HG03378 (cell line): ENCODE results near the gene SLC2A4.
A peak's percentile ranks its signal among the peaks of the same experiment; 100 is the strongest.

Experiments used
- ATAC-seq: cut with Tn5 transposase; IDR thresholded peaks from one replicate; pipeline ENCODE4 v1.9.1; 2021; ENCODE audit warnings: mild to moderate bottlenecking, moderate library complexity; ENCODE audit not compliant: unreplicated experiment

SLC2A4 gene

DNA sequence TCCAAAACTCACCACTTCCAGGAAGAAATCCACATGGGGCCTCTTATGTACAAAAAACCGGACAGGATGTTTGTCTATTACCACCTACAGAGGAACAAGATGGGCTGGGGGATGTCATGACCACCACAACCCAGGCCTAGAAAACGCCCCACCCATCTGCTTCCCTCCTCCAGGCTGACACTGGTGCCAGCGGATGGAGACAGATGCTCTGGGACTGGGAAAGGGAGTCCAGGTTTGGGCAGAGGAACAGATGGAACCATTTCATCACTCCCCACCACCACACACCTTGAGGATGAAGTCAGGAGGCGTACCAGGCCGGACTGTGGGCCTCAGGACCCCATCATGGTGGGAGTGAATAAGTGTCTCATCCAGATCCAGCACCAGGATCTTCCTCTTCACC is 34.7 kb upstream of the SLC2A4 start:
- ATAC-seq: no peak

DNA sequence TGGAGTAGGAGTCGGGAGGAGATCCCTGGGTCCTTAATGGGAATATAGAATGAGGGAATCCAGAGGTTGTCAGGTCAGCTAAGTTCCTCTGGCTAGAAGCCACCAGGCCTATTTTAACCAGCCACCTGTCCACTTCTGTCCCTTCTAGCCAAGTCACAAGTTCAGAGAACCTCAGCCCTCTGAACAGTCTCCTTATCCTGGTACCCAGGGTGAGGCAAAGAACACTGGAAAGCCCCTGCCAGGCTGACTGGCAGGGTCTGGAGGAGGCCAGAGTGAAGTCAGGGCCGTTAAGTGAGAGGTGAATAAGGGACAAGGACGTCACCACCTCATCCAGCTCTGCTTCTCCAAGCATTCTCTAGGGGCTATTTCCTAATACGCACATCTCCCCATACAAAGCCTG is 32.7 kb upstream of the SLC2A4 start:
- ATAC-seq: no peak

DNA sequence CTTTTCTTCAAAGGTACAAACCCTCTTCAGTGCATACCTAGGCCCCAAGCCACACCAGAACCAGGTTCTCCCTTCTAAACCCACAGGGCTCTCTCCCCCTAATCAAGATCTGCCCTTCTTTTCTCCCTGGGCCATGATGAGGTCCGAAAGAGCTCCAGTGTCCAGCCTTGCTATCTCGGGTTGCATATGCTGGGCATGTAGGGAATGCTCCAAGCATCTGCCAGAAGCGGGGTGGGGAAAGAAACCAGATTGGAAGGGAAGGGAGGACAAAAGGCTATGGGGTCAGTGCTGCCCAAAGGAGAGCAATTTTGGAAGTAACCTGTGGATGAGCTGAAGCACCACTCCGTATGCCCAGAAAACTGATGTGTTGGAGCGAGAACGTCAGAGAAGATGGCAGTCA is 32.3 kb upstream of the SLC2A4 start:
- no peak for ATAC-seq

DNA sequence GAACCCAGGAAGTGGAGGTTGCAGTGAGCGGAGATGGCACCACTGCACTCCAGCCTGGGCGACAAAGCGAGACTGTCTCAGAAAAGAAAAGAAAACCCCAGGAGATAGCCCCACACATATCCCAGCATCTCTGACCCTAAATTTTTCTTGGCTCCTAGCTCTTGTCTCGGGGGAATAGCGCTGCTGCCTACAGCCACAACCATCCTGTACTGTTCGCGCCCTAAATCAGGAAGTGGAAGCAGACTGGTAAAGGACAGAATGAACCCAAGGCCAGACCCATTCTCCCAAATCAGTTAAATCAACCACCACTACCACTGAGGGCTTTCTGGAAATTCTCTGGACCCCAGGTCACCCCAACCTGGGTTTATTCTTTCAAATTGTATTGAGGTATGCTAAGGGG is 31.7 kb upstream of the SLC2A4 start:
- ATAC-seq: no peak

DNA sequence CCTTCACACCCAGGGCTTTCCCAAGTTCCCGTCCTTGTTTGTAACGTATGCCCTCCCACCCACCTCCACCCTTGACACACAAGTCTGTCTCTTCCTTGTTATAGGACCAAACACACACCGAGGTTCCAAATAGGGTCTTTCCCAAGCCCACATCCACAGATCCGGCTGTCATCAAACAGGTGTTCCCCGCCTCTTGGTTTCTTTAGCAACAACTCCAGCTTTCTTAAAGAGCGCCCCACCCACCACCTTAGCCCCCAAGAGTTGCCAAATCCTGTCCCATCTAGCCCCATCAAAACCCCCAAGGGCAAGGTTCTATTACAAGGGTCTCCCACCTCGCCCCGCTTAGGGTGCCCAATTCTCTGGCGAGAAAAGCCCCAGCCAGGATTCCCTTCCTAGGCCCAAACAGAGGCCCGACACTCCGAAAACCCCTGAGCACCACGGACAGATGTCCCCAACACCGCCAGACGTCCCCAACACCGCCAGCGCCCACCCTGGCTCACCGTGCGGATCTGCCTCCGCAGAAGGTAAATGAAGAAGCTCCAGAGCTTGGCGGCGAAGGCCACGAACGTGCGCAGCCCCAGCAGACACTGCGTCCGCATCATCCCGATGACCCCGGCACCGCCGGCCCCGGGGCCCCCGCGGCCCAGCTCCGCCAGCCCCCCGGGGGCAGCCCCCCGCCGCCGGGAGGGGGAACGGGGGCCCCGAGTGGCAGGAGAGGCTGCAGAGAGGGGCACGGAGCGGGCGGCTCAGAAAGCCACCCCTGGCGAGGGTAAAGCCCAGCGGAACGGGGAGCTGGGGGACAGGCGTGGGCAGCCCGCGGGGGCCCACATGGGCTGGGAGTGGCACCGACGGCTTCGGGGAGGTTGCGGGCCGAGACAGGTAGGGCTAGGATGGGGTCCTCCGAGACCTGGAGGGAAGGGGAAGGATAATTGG is 30.6 kb upstream of the SLC2A4 start:
- ATAC-seq: no peak

DNA sequence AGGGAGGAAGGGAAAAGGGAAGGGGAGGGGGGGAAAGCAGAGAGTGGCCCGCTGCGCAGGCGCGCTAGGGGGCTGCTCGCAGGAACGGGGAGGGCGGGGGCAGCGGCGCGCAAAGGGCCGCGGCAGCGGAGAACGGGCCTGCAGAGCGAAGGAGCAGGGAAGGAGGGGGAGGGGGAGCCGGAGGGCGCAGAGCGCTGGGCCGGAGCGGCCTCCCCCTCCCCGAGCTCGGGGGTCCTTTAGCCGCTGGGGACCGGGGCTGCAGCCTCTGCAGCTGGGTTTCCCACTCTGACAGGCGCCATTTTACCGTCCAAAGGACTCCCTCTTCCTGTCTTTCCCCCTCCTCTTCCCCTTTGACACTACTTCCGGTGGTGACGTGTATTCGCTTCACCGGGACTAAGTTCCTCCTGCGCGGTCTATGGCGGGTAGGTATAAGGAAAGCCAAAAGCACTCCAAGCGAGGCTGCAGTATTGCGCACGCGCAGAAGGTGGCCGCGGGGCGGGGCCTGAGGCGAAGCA is 29.8 kb upstream of the SLC2A4 start, which contains the start of gene CTDNEP1:
TSS of gene CTDNEP1 (minus strand) at position 74 of the 515 bp plus-strand sequence. CDS start 438 bp downstream, outside the sequence.
- peak; percentile 80 for ATAC-seq

DNA sequence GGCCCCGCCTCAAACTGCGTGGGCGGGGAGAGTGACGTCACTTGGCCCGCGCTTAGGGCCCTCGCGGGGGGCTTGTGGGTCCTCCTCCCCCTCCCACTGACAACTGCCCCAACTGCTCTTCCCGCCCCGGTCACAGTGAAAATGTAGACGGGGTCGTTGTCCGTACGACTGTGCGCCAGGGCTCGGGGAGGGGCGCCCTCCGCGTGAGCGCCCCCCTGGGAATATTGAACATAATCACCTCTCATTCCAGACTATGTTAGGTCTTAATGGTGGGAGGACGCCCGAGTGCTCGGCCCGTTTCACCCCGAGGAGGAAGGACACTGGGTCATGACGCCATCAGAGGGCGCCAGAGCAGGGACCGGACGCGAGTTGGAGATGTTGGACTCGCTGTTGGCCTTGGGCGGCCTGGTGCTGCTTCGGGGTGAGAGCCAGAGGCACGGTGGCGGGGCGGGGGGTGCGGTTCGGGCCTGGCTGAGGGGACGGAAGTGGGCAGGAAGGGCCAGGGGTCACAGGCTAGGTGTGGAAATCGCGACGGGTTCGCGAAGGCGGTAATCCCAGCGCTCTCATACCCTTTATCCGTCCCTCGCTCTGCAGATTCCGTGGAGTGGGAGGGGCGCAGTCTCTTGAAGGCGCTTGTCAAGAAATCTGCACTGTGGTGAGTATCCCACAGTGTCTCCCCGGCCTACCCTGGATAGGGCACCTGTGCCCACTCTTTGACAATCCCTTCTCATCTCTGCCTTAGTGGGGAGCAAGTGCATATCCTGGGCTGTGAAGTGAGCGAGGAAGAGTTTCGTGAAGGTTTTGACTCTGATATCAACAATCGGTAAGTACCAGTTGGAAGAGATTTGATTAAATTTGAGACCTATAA is 29.1 kb upstream of the SLC2A4 start, which contains the start of gene ELP5:
TSS of gene ELP5 (plus strand) at position 40 of the 868 bp plus-strand sequence. CDS start at position 376, 336 bp downstream.
- peak; percentile 44 for ATAC-seq

DNA sequence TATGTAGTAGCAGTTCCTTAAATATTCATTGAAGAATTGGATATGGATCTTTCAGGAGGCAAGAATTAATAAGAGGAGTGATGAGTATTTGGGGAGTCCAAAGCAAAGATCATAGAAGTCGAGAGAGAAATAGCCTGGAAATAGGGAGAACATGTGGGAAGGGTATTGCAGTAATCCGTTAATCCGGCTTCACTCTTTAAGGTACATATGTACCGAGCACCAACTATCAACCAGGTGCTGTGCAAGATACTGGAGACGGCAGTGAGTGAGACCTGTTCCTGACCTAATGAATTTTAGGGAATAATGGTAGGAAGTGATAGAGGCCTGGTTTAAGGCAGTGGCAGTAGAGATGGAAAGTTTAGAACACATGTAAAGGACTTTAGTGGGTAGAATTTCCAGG is 28.4 kb upstream of the SLC2A4 start:
- no peak for ATAC-seq

DNA sequence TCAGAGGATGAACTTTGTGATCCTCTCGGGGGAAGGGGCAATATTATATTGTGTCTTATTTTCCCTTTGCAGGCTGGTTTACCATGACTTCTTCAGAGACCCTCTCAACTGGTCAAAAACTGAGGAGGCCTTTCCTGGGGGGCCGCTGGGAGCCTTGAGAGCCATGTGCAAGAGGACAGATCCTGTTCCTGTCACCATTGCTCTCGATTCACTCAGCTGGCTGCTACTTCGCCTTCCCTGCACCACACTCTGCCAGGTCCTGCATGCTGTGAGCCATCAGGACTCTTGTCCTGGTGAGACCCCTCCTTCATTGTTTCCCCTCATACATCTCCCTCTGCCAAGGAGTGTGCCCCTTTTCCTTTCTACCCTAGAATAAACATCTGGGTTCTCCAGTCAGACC is 27.0 kb upstream of the SLC2A4 start:
- ATAC-seq: no peak

DNA sequence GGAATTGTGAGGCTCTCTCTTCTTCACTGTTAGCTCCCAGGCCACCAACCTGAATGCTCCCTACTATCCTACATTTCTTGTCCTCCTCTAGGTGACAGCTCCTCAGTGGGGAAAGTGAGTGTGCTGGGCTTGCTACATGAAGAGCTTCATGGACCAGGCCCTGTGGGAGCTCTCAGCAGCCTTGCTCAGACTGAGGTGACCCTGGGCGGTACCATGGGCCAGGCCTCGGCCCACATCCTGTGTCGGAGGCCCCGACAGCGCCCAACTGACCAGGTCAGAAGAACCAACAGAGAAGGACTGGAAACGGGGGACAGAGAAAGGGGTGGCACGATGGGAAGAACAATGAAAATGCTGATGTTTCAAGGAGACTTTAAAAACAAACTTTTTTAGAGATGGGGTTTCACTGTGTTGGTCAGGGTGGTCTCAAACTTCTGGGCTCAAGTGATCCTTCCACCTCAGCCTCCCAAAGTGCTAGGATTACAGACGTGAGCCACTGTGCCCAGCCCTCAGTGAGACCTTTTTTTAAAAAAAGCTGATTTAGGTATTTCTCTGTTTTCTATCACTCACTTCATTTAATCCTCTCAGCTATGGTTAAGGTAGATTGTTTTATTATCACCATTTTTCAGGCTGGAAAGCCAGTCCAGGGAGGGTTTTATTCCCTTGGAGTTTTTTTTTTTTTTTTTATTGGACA is 24.6 kb upstream of the SLC2A4 start:
- ATAC-seq: no peak

DNA sequence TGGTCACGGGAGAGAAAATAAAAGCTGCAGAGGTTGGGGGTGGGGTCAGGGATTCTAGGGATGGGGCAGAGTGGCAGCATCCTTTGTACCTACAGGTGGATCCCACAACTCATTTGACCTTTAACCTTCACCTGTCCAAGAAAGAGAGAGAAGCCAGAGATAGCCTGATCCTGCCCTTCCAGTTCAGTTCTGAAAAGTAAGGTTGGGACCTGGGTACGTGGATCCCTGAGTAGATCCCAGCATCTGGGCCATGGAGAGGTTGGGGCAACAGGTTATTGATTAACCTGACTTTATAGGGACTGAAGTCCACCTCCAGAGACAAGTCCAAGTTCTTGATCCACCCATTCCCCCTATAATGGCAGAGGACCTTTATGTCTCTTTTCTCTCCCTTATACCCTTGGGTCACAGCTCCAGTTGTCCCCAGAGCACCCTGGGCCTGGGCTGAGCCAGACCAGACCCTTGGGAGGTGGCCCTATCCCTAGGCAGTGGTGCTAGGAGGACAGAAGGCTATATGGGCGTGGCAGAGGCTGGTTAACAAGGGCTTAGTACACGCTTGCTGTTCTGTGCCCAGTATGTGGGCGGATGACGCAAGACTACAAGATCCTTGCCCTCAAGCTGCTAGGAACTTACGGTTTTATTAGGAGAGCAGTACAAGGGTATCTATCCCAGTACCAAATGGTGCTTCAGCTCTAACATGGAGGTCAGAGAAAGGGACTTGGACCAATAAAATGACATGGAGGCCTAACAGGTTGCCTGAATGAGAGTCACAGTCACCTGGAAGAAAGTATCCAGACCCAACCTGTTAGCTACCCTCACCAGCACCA is 22.6 kb upstream of the SLC2A4 start:
- no peak for ATAC-seq

DNA sequence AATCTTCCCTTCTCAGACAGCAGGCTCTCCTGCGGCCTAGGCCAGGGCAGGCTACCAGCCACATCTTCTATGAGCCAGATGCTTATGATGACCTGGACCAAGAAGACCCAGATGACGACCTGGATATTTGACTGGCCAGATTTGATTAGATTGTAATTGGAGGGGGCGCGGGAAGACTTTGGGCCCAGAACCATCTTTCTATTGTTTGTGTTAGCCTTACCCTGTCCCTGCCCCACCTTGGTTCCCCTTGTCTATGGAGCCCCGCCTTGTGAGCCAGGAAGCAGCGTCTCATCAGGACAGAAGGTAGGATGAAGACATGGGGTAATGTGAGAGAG is 22.0 kb upstream of the SLC2A4 start:
- no peak for ATAC-seq

DNA sequence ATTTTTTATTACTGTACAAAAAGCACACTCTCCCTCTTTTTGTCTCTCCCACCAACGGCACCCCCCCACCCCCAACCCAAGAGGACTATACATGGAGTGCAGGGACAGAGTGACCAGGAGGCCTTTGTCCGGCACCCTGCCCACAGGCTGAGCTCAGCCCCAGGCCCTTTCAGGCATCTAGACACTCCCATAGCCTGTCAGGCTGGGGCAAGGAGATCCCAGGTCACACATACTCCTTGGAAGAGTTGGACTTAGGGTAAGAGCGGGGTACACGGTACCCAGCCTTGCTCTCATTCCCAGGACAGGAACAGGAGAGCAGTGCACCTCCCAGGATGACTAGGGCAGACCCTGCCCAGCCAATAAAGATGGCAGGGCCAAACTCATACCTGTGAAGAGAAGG is 21.4 kb upstream of the SLC2A4 start:
- no peak for ATAC-seq

DNA sequence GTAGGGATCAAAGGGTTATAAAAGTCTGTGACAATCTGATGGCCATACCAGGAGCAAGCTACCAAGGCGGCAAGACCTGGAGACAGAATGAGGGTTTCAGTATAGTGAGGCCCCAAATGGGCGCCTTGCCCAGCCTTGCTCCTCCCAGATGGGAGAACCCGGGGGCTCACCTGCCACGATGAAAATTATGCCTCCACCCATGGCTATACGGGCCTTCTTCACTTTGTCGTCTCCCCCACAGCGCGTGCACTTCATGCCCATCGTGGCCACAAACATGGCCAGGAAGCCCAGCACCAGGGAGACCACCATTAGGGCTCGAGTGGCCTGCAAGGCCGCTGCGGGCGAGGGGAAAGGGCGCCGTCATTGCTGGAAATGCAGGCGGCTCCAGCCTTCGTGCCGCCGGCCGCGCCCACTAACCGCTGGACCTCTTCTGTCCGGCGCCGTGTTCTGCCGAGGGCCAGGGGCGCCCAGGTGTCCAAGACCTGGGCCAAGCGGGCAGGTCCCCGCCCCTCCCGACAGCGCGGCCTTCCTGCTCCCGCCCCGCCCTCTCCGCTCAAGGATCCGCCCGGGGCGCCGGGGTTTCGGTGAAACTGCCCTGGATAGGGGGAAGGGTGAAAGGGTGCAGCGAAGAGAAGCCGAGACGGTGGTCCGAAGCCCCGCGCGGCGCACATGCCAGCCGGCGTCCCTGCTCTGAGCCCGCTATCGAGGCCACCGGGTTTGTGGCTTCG is 20.7 kb upstream of the SLC2A4 start:
- ATAC-seq: no peak

DNA sequence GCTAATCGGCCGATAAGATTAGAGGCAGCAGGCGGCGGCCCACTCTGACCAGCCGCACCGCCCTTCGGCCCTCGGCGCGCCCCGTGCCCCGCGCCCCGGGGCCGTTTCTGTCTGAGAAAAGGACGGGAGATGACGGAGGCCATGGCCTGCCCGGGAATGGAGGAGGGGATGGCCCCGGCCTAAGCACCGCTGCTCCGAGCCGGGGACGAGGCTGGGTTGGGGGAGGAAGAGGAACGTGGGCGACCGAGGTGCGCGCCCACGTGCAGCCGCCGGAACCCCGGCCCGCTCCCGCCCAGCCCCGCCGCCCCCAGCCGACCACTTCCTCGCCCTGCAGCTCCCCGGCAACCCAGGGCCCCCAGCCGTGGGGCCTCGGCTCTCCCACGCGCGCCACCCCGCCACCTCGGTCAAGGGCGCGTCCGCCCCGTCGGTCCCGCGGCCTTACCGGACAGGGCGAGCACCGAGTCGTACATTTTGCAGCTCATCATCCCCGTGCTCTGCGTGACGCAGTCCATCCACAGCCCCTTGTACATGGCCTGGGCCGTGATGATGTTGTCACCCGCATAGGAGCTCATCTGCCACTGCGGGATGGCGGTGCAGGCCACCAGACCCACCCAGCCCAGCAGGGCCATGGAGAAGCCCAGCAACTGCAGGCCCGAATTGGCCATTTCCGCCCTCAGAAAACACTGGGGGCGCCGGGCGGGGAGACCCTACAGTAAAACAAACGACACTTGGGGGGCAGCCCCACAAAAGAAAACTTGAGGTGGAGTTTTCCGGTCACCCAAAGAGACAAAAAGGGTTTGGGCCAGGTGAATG is 19.9 kb upstream of the SLC2A4 start:
- ATAC-seq: no peak

DNA sequence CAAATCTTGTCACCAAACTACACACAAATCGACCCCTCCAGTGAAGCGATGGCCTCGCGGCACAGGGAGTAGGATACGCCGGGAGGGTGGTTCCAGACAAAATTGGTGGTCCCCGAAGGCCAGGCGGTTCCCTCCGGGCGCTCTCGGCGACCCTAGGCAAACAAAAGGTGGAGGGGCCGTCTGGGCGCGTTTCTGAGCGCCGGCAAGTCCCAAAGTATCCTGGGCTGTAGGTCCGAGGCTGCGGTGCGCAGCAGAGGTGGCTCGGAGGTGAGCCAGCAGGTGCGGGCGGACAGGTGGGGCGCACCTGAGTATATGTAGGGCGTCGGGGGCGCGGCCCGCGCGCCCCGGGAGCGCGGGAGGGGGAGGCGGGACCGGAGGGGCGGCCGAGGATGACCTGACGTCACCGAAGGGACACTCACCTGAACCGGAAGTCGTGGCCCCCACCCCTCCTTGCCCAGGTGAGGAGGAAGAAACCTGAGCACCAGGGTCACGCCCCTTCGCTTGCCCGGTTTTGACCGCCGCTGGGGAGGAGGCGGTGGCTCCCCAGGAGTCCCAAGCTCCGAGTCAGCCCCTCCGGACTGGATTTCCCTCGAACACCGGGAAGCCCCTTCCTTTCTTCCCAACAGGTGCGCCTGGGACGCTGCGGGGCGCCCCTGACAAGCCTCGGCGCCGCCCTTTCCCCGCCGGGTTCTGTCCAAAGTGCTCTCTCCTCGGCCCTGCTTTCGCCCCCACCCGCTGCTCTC is 19.2 kb upstream of the SLC2A4 start, which contains the start of gene CLDN7:
TSS of gene CLDN7 (minus strand) at position 287 of the 743 bp plus-strand sequence. CDS start 435 bp downstream, outside the sequence.
- no peak for ATAC-seq

DNA sequence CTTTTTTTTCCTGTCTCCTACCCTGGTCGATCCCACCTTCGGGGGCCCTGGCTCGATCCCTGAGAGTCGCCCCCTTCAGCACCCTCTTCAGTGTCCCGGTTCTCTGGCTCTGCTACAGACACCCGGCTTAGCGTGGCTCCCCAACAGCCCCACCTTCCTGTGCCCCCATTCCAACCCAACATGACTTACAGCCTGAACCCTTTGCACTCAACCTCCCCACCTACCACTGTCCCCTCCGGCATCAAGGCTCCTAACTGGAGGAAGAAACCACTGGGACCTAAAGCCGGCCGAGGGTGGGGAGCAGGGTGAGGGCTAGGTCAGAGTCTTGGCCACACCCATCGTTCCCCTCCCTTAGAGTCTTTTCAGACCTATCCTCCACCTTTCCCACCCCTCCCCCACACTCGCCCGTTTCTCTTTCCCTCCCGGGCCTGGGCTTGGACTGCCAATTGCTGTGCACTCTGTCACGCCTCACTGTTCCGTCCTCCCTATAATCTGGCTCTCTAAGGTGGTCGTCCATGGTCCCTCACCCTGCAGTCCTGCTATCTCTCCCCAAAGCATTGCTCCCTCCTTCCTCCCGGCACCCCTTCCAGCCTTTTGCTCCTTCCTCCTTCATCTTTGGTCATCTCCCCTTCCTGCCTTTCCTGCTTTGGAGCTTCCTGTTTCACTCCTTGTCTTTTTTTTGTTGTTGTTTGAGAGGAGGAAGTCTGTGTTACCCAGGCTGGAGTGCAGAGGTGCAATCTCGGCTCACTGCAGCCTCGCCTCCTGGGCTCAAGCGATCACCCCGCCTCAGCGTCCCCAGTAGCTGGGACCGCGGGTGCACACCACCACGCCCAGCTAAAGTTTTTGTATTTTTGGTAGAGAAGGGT is 18.4 kb upstream of the SLC2A4 start:
- no peak for ATAC-seq
